MM.1S (cell line): ENCODE results near the gene MOB2.

ENCODE experiments used
- EZH2 ChIP-seq: fragments of 300-600 bp; sonication (generic); optimal IDR thresholded peaks from 2 replicates; pipeline ENCODE3; 2017; ENCODE audit warnings: low read depth, mild to moderate bottlenecking, antibody characterized with exemption, low read length, mixed read lengths
- TF ChIP-seq, protein P1 (sequence below): fragments of 300-600 bp; sonication (generic); IDR thresholded peaks from 2 replicates; pipeline ENCODE4 v1.5.1; 2016; ENCODE audit warnings: antibody characterized with exemption, low read length, mixed read lengths

DNA sequence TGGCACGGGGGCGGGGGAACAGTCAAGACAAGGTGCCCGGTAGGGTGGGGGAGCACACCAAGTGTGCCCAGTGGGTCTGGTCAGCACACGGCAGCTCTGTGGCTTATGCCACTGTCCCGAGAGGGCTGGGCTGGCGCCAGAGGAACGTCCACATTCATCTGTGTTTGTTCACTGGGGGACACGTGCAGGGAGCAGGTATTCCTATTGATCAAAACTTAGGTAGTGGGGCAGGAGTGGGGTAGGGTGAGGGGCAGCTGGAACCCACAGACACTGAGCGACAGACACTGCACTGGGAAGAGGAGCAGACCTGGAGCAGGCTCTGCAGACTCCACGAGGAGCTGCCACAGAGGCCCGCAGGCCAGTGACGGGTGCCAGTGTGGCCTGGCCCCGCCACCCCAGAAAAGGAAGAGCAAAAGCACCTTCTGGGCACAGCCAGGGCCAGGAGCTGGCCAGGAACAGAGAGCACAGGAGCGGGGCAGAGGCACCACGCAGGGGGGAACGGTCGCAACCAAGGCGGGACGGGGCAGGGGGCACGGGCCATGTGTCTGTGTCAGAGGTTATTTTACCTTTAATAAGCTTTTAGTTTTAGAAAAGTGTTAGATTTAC, 2.1 kb upstream of the MOB2 start:
- no peak for TF ChIP-seq EZH2
- TF ChIP-seq, protein P1, sequence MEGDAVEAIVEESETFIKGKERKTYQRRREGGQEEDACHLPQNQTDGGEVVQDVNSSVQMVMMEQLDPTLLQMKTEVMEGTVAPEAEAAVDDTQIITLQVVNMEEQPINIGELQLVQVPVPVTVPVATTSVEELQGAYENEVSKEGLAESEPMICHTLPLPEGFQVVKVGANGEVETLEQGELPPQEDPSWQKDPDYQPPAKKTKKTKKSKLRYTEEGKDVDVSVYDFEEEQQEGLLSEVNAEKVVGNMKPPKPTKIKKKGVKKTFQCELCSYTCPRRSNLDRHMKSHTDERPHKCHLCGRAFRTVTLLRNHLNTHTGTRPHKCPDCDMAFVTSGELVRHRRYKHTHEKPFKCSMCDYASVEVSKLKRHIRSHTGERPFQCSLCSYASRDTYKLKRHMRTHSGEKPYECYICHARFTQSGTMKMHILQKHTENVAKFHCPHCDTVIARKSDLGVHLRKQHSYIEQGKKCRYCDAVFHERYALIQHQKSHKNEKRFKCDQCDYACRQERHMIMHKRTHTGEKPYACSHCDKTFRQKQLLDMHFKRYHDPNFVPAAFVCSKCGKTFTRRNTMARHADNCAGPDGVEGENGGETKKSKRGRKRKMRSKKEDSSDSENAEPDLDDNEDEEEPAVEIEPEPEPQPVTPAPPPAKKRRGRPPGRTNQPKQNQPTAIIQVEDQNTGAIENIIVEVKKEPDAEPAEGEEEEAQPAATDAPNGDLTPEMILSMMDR: no peak
